Measurements from ENCODE around the gene KLK6. TPM values are rescaled to one million over a fixed set of nuclear protein-coding genes. Genes with fewer than 3 reads are reported as not detected.

Gene KLK6
- total RNA-seq, 1 experiment from 2014 or later: 75.0 TPM

- no peak overlapping the region for H3K4me3 ChIP-seq (ENCODE audit: low read length)
- CTCF ChIA-PET: no interaction called here
- no peak overlapping the region for H3K9ac ChIP-seq (ENCODE audit: low read length)
- H3K27ac ChIP-seq (ENCODE audit: low read length): no peak overlapping the region
- POLR2A ChIA-PET (ENCODE audit: unreplicated experiment): no interaction called here
- ATAC-seq: no peak
- H3K4me1 ChIP-seq (ENCODE audit: insufficient read depth, low read length): peaks cover 19% of the 10 kb centered on the region; the same call in 1 of the 2 replicates
- no peaks in the 10 kb centered on the region for H3K36me3 ChIP-seq (ENCODE audit: low read depth, low read length)
- no peak overlapping the region for H3K4me2 ChIP-seq (ENCODE audit: low read length)
- 0 out of 2 replicates have a peak, but pooled peaks cover 4% of the 10 kb centered on the region for H3K9me3 ChIP-seq (ENCODE audit: low read length)
- BruUV-seq (replicated peaks): no TSS peak
- H4K20me1 ChIP-seq (ENCODE audit: low read length): no peaks in the 10 kb centered on the region
- H3K79me2 ChIP-seq (ENCODE audit: low read length): no peaks in the 10 kb centered on the region
- DNase-seq: no peak
- TF ChIP-seq EZH2 (IDR thresholded peaks at IDR 0.05; ENCODE audit: low read length, unreplicated experiment) (no peak), EZH2phosphoT487 (IDR thresholded peaks at IDR 0.05; ENCODE audit: borderline replicate concordance, low read length) (no peak)
- TF ChIP-seq, protein P1, sequence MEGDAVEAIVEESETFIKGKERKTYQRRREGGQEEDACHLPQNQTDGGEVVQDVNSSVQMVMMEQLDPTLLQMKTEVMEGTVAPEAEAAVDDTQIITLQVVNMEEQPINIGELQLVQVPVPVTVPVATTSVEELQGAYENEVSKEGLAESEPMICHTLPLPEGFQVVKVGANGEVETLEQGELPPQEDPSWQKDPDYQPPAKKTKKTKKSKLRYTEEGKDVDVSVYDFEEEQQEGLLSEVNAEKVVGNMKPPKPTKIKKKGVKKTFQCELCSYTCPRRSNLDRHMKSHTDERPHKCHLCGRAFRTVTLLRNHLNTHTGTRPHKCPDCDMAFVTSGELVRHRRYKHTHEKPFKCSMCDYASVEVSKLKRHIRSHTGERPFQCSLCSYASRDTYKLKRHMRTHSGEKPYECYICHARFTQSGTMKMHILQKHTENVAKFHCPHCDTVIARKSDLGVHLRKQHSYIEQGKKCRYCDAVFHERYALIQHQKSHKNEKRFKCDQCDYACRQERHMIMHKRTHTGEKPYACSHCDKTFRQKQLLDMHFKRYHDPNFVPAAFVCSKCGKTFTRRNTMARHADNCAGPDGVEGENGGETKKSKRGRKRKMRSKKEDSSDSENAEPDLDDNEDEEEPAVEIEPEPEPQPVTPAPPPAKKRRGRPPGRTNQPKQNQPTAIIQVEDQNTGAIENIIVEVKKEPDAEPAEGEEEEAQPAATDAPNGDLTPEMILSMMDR (conservative IDR thresholded peaks at IDR 0.05; ENCODE audit: low read depth, low read length): no peak
- H2AFZ ChIP-seq (ENCODE audit: low read length): no peak overlapping the region
- intact Hi-C loops (cut with micrococcal nuclease): no loop called here
- no peaks in the 10 kb centered on the region for H3F3A ChIP-seq (ENCODE audit: low read length, unreplicated experiment)
- no peaks in the 10 kb centered on the region for H3K27me3 ChIP-seq (ENCODE audit: low read length)
- H3K9me2 ChIP-seq (replicated peaks; ENCODE audit: low read length): no peaks in the 10 kb centered on the region
Observed at GRCh38 chr19:51009061-51009891, 39.9 kb upstream of the KLK6 start.

GRCh38 chr19:51007488-51007887, 38.1 kb upstream of the KLK6 start:
- no TSS peak for BruUV-seq (replicated peaks)
- DNase-seq: no peak
- no peak overlapping the region for H2AFZ ChIP-seq (ENCODE audit: low read length)
- TF ChIP-seq EZH2 (IDR thresholded peaks at IDR 0.05; ENCODE audit: low read length, unreplicated experiment) (no peak), EZH2phosphoT487 (IDR thresholded peaks at IDR 0.05; ENCODE audit: borderline replicate concordance, low read length) (no peak)
- TF ChIP-seq, protein P1 (conservative IDR thresholded peaks at IDR 0.05; ENCODE audit: low read depth, low read length): no peak
- ChIA-PET POLR2A (ENCODE audit: unreplicated experiment) (no interaction called here), CTCF (no interaction called here)
- no peaks in the 10 kb centered on the region for H3K27me3 ChIP-seq (ENCODE audit: low read length)
- H3K9me3 ChIP-seq (ENCODE audit: low read length): 0 out of 2 replicates have a peak, but pooled peaks cover 2% of the 10 kb centered on the region
- no peak overlapping the region for H3K4me2 ChIP-seq (ENCODE audit: low read length)
- H3K9me2 ChIP-seq (replicated peaks; ENCODE audit: low read length): no peaks in the 10 kb centered on the region
- peaks cover 12% of the 10 kb centered on the region; the same call in 1 of the 2 replicates for H3K4me1 ChIP-seq (ENCODE audit: insufficient read depth, low read length)
- H3K27ac ChIP-seq (ENCODE audit: low read length): no peak overlapping the region
- intact Hi-C loops (cut with micrococcal nuclease): no loop called here
- H3K79me2 ChIP-seq (ENCODE audit: low read length): no peaks in the 10 kb centered on the region
- no peaks in the 10 kb centered on the region for H4K20me1 ChIP-seq (ENCODE audit: low read length)
- H3K9ac ChIP-seq (ENCODE audit: low read length): no peak overlapping the region
- H3K4me3 ChIP-seq (ENCODE audit: low read length): no peak overlapping the region
- ATAC-seq: no peak
- no peaks in the 10 kb centered on the region for H3K36me3 ChIP-seq (ENCODE audit: low read depth, low read length)
- H3F3A ChIP-seq (ENCODE audit: low read length, unreplicated experiment): no peaks in the 10 kb centered on the region

- BruUV-seq (replicated peaks): no TSS peak
- intact Hi-C loops (cut with micrococcal nuclease): no loop called here
Observed at GRCh38 chr19:51006406-51006805, 37.0 kb upstream of the KLK6 start.

More at GRCh38 chr19:51006406-51006805, 37.0 kb upstream of the KLK6 start:
- H3K9me3 ChIP-seq (ENCODE audit: low read length): no peaks in the 10 kb centered on the region
- H3K27me3 ChIP-seq (ENCODE audit: low read length): no peaks in the 10 kb centered on the region
- H4K20me1 ChIP-seq (ENCODE audit: low read length): no peaks in the 10 kb centered on the region
- ATAC-seq (no peak), DNase-seq (no peak)
- H3K9ac ChIP-seq (ENCODE audit: low read length): no peak overlapping the region
- POLR2A ChIA-PET (ENCODE audit: unreplicated experiment): no interaction called here
- no peaks in the 10 kb centered on the region for H3F3A ChIP-seq (ENCODE audit: low read length, unreplicated experiment)
- no peaks in the 10 kb centered on the region for H3K79me2 ChIP-seq (ENCODE audit: low read length)
- H3K4me1 ChIP-seq (ENCODE audit: insufficient read depth, low read length): peaks cover 21% of the 10 kb centered on the region
- H2AFZ ChIP-seq (ENCODE audit: low read length): no peak overlapping the region
- H3K4me3 ChIP-seq (ENCODE audit: low read length): no peak overlapping the region
- H3K4me2 ChIP-seq (ENCODE audit: low read length): no peak overlapping the region
- TF ChIP-seq, protein P1 (conservative IDR thresholded peaks at IDR 0.05; ENCODE audit: low read depth, low read length): no peak
- TF ChIP-seq EZH2phosphoT487 (IDR thresholded peaks at IDR 0.05; ENCODE audit: borderline replicate concordance, low read length): no peak
- no peak for TF ChIP-seq EZH2 (IDR thresholded peaks at IDR 0.05; ENCODE audit: low read length, unreplicated experiment)
- no peak overlapping the region for H3K27ac ChIP-seq (ENCODE audit: low read length)
- no peaks in the 10 kb centered on the region for H3K9me2 ChIP-seq (replicated peaks; ENCODE audit: low read length)
- no peaks in the 10 kb centered on the region for H3K36me3 ChIP-seq (ENCODE audit: low read depth, low read length)
- CTCF ChIA-PET: no interaction called here

All from PC-3 (cell line).